Osteoblast (primary cell): ENCODE results near the gene MGRN1. TPM values are rescaled to one million over a fixed set of nuclear protein-coding genes. Genes with fewer than 3 reads are reported as not detected.

ENCODE experiments used
- DNase-seq: peaks from one replicate; pipeline ENCODE4 v3.0.0; 2011; ENCODE audit warnings: low spot score, mixed read lengths; ENCODE audit not compliant: insufficient read length; ENCODE audit errors: missing footprints
- H2AFZ ChIP-seq: 2 replicates; pipeline ENCODE4 v1.6.0; 2011; ENCODE audit warnings: mild to moderate bottlenecking, low read length
- H3K27ac ChIP-seq: 2 replicates; pipeline ENCODE4 v1.5.1; 2011; ENCODE audit warnings: mild to moderate bottlenecking, low read depth, low read length, moderate library complexity
- H3K27me3 ChIP-seq: 2 replicates; pipeline ENCODE4 v1.6.0; 2012; ENCODE audit warnings: mild to moderate bottlenecking, control low read depth, inconsistent platforms, low read length, moderate library complexity; ENCODE audit not compliant: insufficient read depth
- H3K36me3 ChIP-seq: 2 replicates; pipeline ENCODE4 v1.5.1; 2011; ENCODE audit warnings: mild to moderate bottlenecking, low read length, control low read depth, moderate library complexity; ENCODE audit not compliant: insufficient read depth
- H3K4me1 ChIP-seq: 2 replicates; pipeline ENCODE4 v1.5.1; 2011; ENCODE audit warnings: mild to moderate bottlenecking, low read length, control low read depth, moderate library complexity; ENCODE audit not compliant: insufficient read depth
- H3K4me2 ChIP-seq: 2 replicates; pipeline ENCODE4 v1.6.0; 2011; ENCODE audit warnings: mild to moderate bottlenecking, low read length; ENCODE audit not compliant: insufficient read depth
- H3K4me3 ChIP-seq: fragments of 200-600 bp; sonication (generic); 3 replicates; pipeline ENCODE4 v1.5.1; 2012; ENCODE audit warnings: mild to moderate bottlenecking, low read length, inconsistent platforms; ENCODE audit not compliant: insufficient read depth
- H3K79me2 ChIP-seq: 2 replicates; pipeline ENCODE4 v1.6.0; 2012; ENCODE audit warnings: mild to moderate bottlenecking, low read length, control low read depth, inconsistent platforms; ENCODE audit not compliant: insufficient read depth
- H3K9me3 ChIP-seq: 2 replicates; pipeline ENCODE4 v1.5.1; 2011; ENCODE audit warnings: low read depth, low read length, control low read depth
- H4K20me1 ChIP-seq: 2 replicates; pipeline ENCODE4 v1.6.0; 2012; ENCODE audit warnings: mild to moderate bottlenecking, low read length, control low read depth; ENCODE audit not compliant: insufficient read depth
- CTCF ChIP-seq: IDR thresholded peaks from 2 replicates; pipeline ENCODE4 v1.5.1; 2011; ENCODE audit warnings: mild to moderate bottlenecking, low read depth, low read length, moderate library complexity; ENCODE audit errors: extremely low read depth
- total RNA-seq: library from RNA; depleted of rRNA; stranded (reverse); fragments of >200 nt; gene quantifications from 2 replicates; pipeline ENCODE4 v1.2.3, GENCODE V29; 2012

The MGRN1 gene
- total RNA-seq, 1 donor = 46.7 TPM

GRCh38 chr16:4663777-4664465 is 39.3 kb downstream of the MGRN1 start:
- Histone ChIP-seq H3K4me3 (no peak overlapping the region), H3K9me3 (no peaks in the 10 kb centered on the region), H3K4me1 (peaks cover 11% of the 10 kb centered on the region), H2AFZ (no peak overlapping the region), H3K27me3 (no peaks in the 10 kb centered on the region), H4K20me1 (peaks cover 30% of the 10 kb centered on the region), H3K79me2 (peaks cover 23% of the 10 kb centered on the region), H3K36me3 (peaks cover 59% of the 10 kb centered on the region), H3K4me2 (no peak overlapping the region), H3K27ac (no peak overlapping the region)
- DNase-seq = peak; percentile 63
- no peak for TF ChIP-seq CTCF

GRCh38 chr16:4664538-4665418 is 40.2 kb downstream of the MGRN1 start:
- no peaks in the 10 kb centered on the region for H3K27me3 ChIP-seq
- H2AFZ ChIP-seq = no peak overlapping the region
- peaks cover 54% of the 10 kb centered on the region for H3K36me3 ChIP-seq
- no peak overlapping the region for H3K4me2 ChIP-seq
- H3K27ac ChIP-seq = no peak overlapping the region
- H3K9me3 ChIP-seq = no peaks in the 10 kb centered on the region
- peaks cover 24% of the 10 kb centered on the region for H4K20me1 ChIP-seq
- TF ChIP-seq CTCF = no peak
- H3K79me2 ChIP-seq = peaks cover 21% of the 10 kb centered on the region
- peaks cover 11% of the 10 kb centered on the region for H3K4me1 ChIP-seq
- no peak overlapping the region for H3K4me3 ChIP-seq
- DNase-seq = peak; percentile 68

GRCh38 chr16:4666537-4667202 is 42.0 kb downstream of the MGRN1 start:
- Histone ChIP-seq H3K79me2 (peaks cover 10% of the 10 kb centered on the region), H3K36me3 (peaks cover 66% of the 10 kb centered on the region), H3K4me3 (no peak overlapping the region), H3K4me1 (no peaks in the 10 kb centered on the region), H3K4me2 (no peak overlapping the region), H4K20me1 (peaks cover 9% of the 10 kb centered on the region), H2AFZ (no peak overlapping the region), H3K9me3 (no peaks in the 10 kb centered on the region), H3K27me3 (no peaks in the 10 kb centered on the region), H3K27ac (no peak overlapping the region)
- peak; percentile 81 for DNase-seq
- TF ChIP-seq CTCF = no peak
